ENCODE results near the gene GALT. TPM values are rescaled to one million over a fixed set of nuclear protein-coding genes. Genes with fewer than 3 reads are reported as not detected.
A peak's percentile ranks its signal among the peaks of the same experiment; 100 is the strongest.
"Not testable (repeated sequence)": the region's sequence is repeated elsewhere in the genome, so short reads cannot be mapped to it uniquely, and the experiment has no call there.

Gene GALT
- total and polyA plus RNA-seq, 2 of the 4 experiments (the other 2 are of a cell fraction), result 15.8 to 34.6 TPM

DNA sequence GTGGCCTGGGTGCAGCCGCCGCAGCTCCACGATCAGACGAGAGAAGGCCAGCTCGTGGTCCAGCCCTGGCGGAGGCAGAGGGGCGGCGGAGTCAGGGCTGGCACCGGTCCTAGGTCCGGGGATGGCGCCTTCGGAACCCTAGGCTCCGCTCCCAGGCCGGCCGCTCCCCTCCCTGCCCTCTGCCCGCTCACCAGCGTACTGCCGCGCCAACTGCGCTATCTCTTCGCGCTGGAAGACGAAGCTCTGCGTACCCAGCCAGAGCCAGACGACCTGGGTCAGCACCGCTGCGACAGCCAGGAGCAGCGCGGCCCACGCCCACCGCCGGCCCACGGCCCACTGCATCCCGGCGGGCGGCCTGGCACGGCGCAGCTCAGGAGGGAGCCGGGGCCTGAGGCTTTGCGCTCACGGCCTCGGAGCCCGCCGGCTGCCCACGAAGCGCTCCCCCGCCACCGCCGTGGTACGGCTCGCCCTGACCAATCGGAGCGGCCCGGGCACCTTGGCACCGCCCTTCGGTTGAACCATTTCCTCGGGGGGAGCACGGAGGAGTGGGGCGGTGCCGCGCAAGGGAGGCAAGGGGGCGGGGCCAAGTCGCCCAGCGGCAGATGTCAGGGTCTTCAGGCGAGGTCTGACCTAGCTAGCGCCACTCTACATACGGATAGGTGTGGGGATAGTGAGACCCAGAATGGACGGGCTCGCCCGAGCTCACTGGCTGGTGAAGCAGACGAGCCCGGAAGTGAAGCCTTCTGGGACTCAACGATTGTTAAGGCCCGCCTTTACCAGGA is 8.9 kb upstream of the GALT start, which contains the start of gene SIGMAR1 (continued):
- TF ChIP-seq MAZ (IDR thresholded peaks at IDR 0.05; ENCODE audit: borderline replicate concordance, low read depth, low read length), result peak; percentile 85

- Histone ChIP-seq H3K56ac (ENCODE audit: extremely low read depth, insufficient read depth, low read length) (0 out of 2 replicates have a peak overlapping the region, but pooled peaks have one; percentile 27), H2AK9ac (replicated peaks; ENCODE audit: low read depth, low read length, poor library complexity) (peak overlapping the region; percentile 63), H3K9me3 (ENCODE audit: control insufficient read depth, insufficient read depth, low read length) (no peaks in the 10 kb centered on the region), H3K18ac (ENCODE audit: low read depth, low read length) (no peak overlapping the region; the same call in 1 of the 2 replicates), H3K4me2 (ENCODE audit: low read depth, low read length) (peak overlapping the region; percentile 87), H3K23ac (ENCODE audit: low read depth, low read length) (peak overlapping the region; percentile 30), H3K14ac (replicated peaks; ENCODE audit: low read depth, low read length) (peak overlapping the region; percentile 91), H3K27me3 (ENCODE audit: control insufficient read depth, insufficient read depth, low read length) (no peaks in the 10 kb centered on the region), H3K4ac (ENCODE audit: low read depth, low read length) (peak overlapping the region; percentile 90), H3K4me3 (ENCODE audit: insufficient read depth, low read depth, low read length) (peak overlapping the region; percentile 84), H3K79me1 (ENCODE audit: low read depth in 1 of 2, low read length in 2 of 2) (peaks cover 13 to 36% of the 10 kb centered on the region in 2 experiments), H4K91ac (ENCODE audit: insufficient read depth, low read depth, low read length) (peak overlapping the region; percentile 85), H3K36me3 (ENCODE audit: control insufficient read depth, insufficient read depth, low read length) (peaks cover 6% of the 10 kb centered on the region), H3K9me1 (ENCODE audit: insufficient read depth, low read length) (peaks cover 13% of the 10 kb centered on the region; the same call in 1 of the 2 replicates), H3K27ac (ENCODE audit: insufficient read depth, low read length) (peak overlapping the region; percentile 81), H3K9ac (ENCODE audit: low read depth, low read length) (peak overlapping the region; percentile 70), H2AFZ (replicated peaks; ENCODE audit: low read length, poor library complexity) (peak overlapping the region; percentile 97), H4K20me1 (ENCODE audit: insufficient read depth, low read length) (peaks cover 9% of the 10 kb centered on the region; the same call in 1 of the 2 replicates), H4K5ac (ENCODE audit: low read depth, low read length) (peak overlapping the region; percentile 93), H2BK20ac (ENCODE audit: low read depth, low read length) (no peak overlapping the region; the same call in 1 of the 2 replicates), H2BK15ac (ENCODE audit: low read depth, low read length) (no peak overlapping the region), H3K4me1 (ENCODE audit: control insufficient read depth, insufficient read depth, low read length) (peaks cover 4% of the 10 kb centered on the region), H2BK120ac (ENCODE audit: low read depth, low read length) (peak overlapping the region; percentile 81), H4K8ac (ENCODE audit: low read depth in 2 of 2, low read length in 2 of 2) (peak overlapping the region; percentile 96 to 99), H2AK5ac (ENCODE audit: low read depth, low read length) (peak overlapping the region; percentile 96), H2BK5ac (ENCODE audit: low read depth, low read length, poor library complexity, severe bottlenecking) (peak overlapping the region; percentile 71)
- DNase-seq (no peak), ATAC-seq (ENCODE audit: low read depth) (no peak)
- POLR2A ChIA-PET (ENCODE audit: unreplicated experiment), result interaction anchor here (2.0 kb wide), 1 partner anchor 9 kb away, joined by 10 read pairs; the partner anchor contains the start of gene GALT
- no peak for TF ChIP-seq MAZ (IDR thresholded peaks at IDR 0.05; ENCODE audit: borderline replicate concordance, low read depth, low read length)
- WGBS, 2 experiments (ENCODE audit: extremely low coverage in 2 of 2, insufficient read length in 1 of 2), result 4% methylated on average over 4 of the region's 7 CpGs; no CpG with 5 or more reads in 1 of the 2 experiments
- BruUV-seq (replicated peaks), result no TSS peak
- CTCF ChIA-PET, result interaction anchor here (0.6 kb wide), 1 partner anchor 9 kb away, joined by 3 read pairs; the partner anchor contains the start of gene GALT
- intact Hi-C loops (cut with micrococcal nuclease) (no loop called here), in situ Hi-C loops (cut with MboI; ENCODE audit: low sequenced_read_pairs) (no loop called here), dilution Hi-C loops (cut with HindIII; ENCODE audit: low sequenced_read_pairs, unreplicated experiment) (no loop called here)
These were observed 8.4 kb upstream of the GALT start for GRCh38 chr9:34638138-34638445.

DNA sequence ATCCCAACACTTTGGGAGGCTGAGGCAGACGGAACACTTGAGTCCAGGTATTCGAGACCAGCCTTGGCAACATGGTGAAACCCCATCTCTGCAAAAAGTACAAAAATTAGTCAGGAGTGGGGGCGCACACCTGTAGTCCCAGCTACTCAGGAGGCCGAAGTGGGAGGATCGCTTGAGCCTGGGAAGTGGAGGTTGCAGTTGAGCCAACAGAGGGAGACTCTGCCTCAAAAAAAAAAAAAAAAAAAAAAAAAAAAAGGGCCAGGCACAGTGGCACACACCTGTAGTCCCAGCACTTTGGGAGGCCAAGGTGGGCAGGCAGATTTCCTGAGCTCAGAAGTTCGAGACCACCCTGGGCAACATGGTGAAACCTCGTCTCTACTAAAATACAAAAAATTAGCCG is 7.2 kb upstream of the GALT start:
- BruUV-seq (replicated peaks); in situ Hi-C loops (cut with MboI; ENCODE audit: low sequenced_read_pairs); H2AK5ac ChIP-seq (ENCODE audit: low read depth, low read length); H3K14ac ChIP-seq (replicated peaks; ENCODE audit: low read depth, low read length); POLR2A ChIA-PET (ENCODE audit: unreplicated experiment); H3K23ac ChIP-seq (ENCODE audit: low read depth, low read length); H3K9me3 ChIP-seq (ENCODE audit: control insufficient read depth, insufficient read depth, low read length); H3K27me3 ChIP-seq (ENCODE audit: control insufficient read depth, insufficient read depth, low read length); H3K9ac ChIP-seq (ENCODE audit: low read depth, low read length); DNase-seq; H3K4me3 ChIP-seq (ENCODE audit: insufficient read depth, low read depth, low read length); H2BK20ac ChIP-seq (ENCODE audit: low read depth, low read length); H2AK9ac ChIP-seq (replicated peaks; ENCODE audit: low read depth, low read length, poor library complexity); H3K4ac ChIP-seq (ENCODE audit: low read depth, low read length); H4K8ac ChIP-seq (ENCODE audit: low read depth in 2 of 2, low read length in 2 of 2); H3K4me2 ChIP-seq (ENCODE audit: low read depth, low read length); CTCF ChIA-PET; H2BK120ac ChIP-seq (ENCODE audit: low read depth, low read length); H2AFZ ChIP-seq (replicated peaks; ENCODE audit: low read length, poor library complexity); intact Hi-C loops (cut with micrococcal nuclease); H3K56ac ChIP-seq (ENCODE audit: extremely low read depth, insufficient read depth, low read length); H3K27ac ChIP-seq (ENCODE audit: insufficient read depth, low read length); dilution Hi-C loops (cut with HindIII; ENCODE audit: low sequenced_read_pairs, unreplicated experiment); H3K36me3 ChIP-seq (ENCODE audit: control insufficient read depth, insufficient read depth, low read length); H4K20me1 ChIP-seq (ENCODE audit: insufficient read depth, low read length); H2BK15ac ChIP-seq (ENCODE audit: low read depth, low read length); H4K91ac ChIP-seq (ENCODE audit: insufficient read depth, low read depth, low read length); H4K5ac ChIP-seq (ENCODE audit: low read depth, low read length); H3K4me1 ChIP-seq (ENCODE audit: control insufficient read depth, insufficient read depth, low read length); H2BK5ac ChIP-seq (ENCODE audit: low read depth, low read length, poor library complexity, severe bottlenecking); H3K18ac ChIP-seq (ENCODE audit: low read depth, low read length); ATAC-seq (ENCODE audit: low read depth): not testable (repeated sequence)
- Histone ChIP-seq H3K79me1 (ENCODE audit: low read depth in 1 of 2, low read length in 2 of 2) (peaks cover 13 to 33% of the 10 kb centered on the region in 2 experiments), H3K9me1 (ENCODE audit: insufficient read depth, low read length) (peaks cover 13% of the 10 kb centered on the region; the same call in 1 of the 2 replicates)
- WGBS, 2 experiments (ENCODE audit: extremely low coverage in 2 of 2, insufficient read length in 1 of 2), result no CpG with 5 or more reads among the region's 8 CpGs
